ENCODE measurements around the gene CHTF18. TPM values are rescaled to one million over a fixed set of nuclear protein-coding genes. Genes with fewer than 3 reads are reported as not detected.

Gene CHTF18
- total and polyA plus RNA-seq, 2 donors (not counting 3 experiments of a cell fraction or from before 2014, with no cell fraction given) = 33.0 to 69.5 TPM

- Histone ChIP-seq H3K4me2 (ENCODE audit: insufficient read depth, low read length) (no peak overlapping the region), H3K9ac (replicated peaks; ENCODE audit: extremely low read depth, insufficient read depth, low read length) (no peak overlapping the region), H3K4me3 (replicated peaks in 1 of 3; ENCODE audit: insufficient read depth in 1 of 3, low read depth in 1 of 3, low read length in 3 of 3) (no peak overlapping the region), H4K20me1 (replicated peaks; ENCODE audit: control insufficient read depth, extremely low read depth, insufficient read depth, low read length) (no peaks in the 10 kb centered on the region), H2AFZ (ENCODE audit: low read depth, low read length) (no peak overlapping the region), H3K9me3 (replicated peaks; ENCODE audit: control insufficient read depth, insufficient read depth, low read length) (no peaks in the 10 kb centered on the region), H3K36me3 (ENCODE audit: control insufficient read depth in 2 of 2, extremely low read depth in 1 of 2, insufficient read depth in 2 of 2, low read length in 2 of 2) (peaks cover under 1 to 5% of the 10 kb centered on the region in 2 experiments), H3K4me1 (ENCODE audit: control insufficient read depth, extremely low read depth, insufficient read depth, low read length) (no peaks in the 10 kb centered on the region), H3K79me2 (ENCODE audit: control insufficient read depth, insufficient read depth, low read length) (peaks cover 1% of the 10 kb centered on the region), H3K9me1 (replicated peaks; ENCODE audit: control insufficient read depth, extremely low read depth, insufficient read depth, low read length) (no peaks in the 10 kb centered on the region), H3K27ac (ENCODE audit: insufficient read depth, low read depth, low read length) (no peak overlapping the region), H3K27me3 (ENCODE audit: control insufficient read depth in 2 of 2, insufficient read depth in 2 of 2, low read length in 2 of 2) (no peaks in the 10 kb centered on the region)
- FAIRE-seq (no peak), DNase-seq (ENCODE audit: low read depth, low spot score) (no peak)
- intact Hi-C loops (cut with micrococcal nuclease) (no loop called here), dilution Hi-C loops (cut with MboI; ENCODE audit: extremely low pct_ligation_motif_present, low sequenced_read_pairs) (no loop called here)
- TF ChIP-seq FOS (IDR thresholded peaks at IDR 0.05; ENCODE audit: borderline replicate concordance, insufficient read depth, low read length) = no peak
- no peak for TF ChIP-seq CTCF (IDR thresholded peaks at IDR 0.05; ENCODE audit: extremely low read depth in 1 of 2, insufficient read depth in 1 of 2, low read depth in 1 of 2, low read length in 2 of 2)
- no peak for TF ChIP-seq POLR2AphosphoS5 (IDR thresholded peaks at IDR 0.05; ENCODE audit: insufficient read depth, low read depth, low read length)
- no peak for TF ChIP-seq POLR2A (IDR thresholded peaks at IDR 0.05; ENCODE audit: low read depth, low read length)
- TF ChIP-seq JUN (IDR thresholded peaks at IDR 0.05; ENCODE audit: borderline replicate concordance, insufficient read depth, insufficient read length, low read depth) = no peak
- TF ChIP-seq MYC (IDR thresholded peaks at IDR 0.05; ENCODE audit: low read depth, low read length) = no peak
- no peak for TF ChIP-seq MAX (IDR thresholded peaks at IDR 0.05; ENCODE audit: insufficient read depth, insufficient read length)
- no peak for TF ChIP-seq EZH2 (IDR thresholded peaks at IDR 0.05; ENCODE audit: borderline replicate concordance, low read depth, low read length, severe bottlenecking)
- TF ChIP-seq GATA2 (IDR thresholded peaks at IDR 0.05; ENCODE audit: insufficient read depth, insufficient read length, low read depth, low read length) = no peak
- CTCF ChIA-PET = interaction anchor here (1.1 to 5.8 kb wide), 3 partner anchors 69 to 78 kb away, joined by 3 to 67 read pairs (median 4); no protein-coding TSS in a partner anchor
- POLR2A ChIA-PET = no interaction called here
- BruUV-seq (replicated peaks) = no TSS peak
Measured at GRCh38 chr16:781346-782010, 6.9 kb upstream of the CHTF18 start.

All from endothelial cell of umbilical vein (primary cell).